K562 (cell line): Measurements from ENCODE around the gene ACOT2. TPM values are rescaled to one million over a fixed set of nuclear protein-coding genes. Genes with fewer than 3 reads are reported as not detected.

ENCODE experiments used
- ATAC-seq: fragments of 200-7000 bp; cut with Tn5 transposase; 3 replicates; pipeline ENCODE4 v1.9.1; 2020; ENCODE audit warnings: moderate library complexity
- BruUV-seq: library from RNA; stranded (reverse); fragments of 400-500 nt; replicated peaks from 2 replicates; lab custom pipeline; 2021; lab: Mats Ljungman, UMichigan
- CTCF ChIA-PET: fragments of 300-600 bp; formaldehyde crosslinking; extraction: SDS; loops from one replicate; lab custom pipeline; 2021; ENCODE audit warnings: low intra/inter-chr PET ratio; lab: Yijun Ruan, JAX
- POLR2A ChIA-PET: fragments of 300-600, 350-650 bp; sonication (Branson Sonifier 250); formaldehyde crosslinking; extraction: SDS; loops from one replicate; lab custom pipeline; 2021; ENCODE audit warnings: antibody characterized with exemption, inconsistent platforms; lab: Yijun Ruan, JAX
- DNase-seq, 4 experiments: peaks; one replicate each; pipeline versions ENCODE4 v3.0.0 to v3.0.0-alpha.2; 2011 to 2018; ENCODE audit warnings: low spot score in 3 of 4, mixed read lengths in 3 of 4; ENCODE audit errors: extremely low read depth in 1 of 4
- FAIRE-seq: peaks from 2 replicates; lab custom pipeline; 2011; peaks lifted over from hg19 to GRCh38; lab: Jason Lieb, UNC
- H2AFZ ChIP-seq: 2 replicates; pipeline ENCODE4 v1.6.0; 2011; ENCODE audit warnings: low read depth, low read length, control low read depth, inconsistent platforms
- H3K27ac ChIP-seq: fragments of 200-600 bp; 3 replicates; pipeline ENCODE4 v1.8.0; 2011; ENCODE audit warnings: low read depth, mild to moderate bottlenecking, control low read depth, inconsistent platforms, low read length, moderate library complexity, mixed read lengths; ENCODE audit errors: extremely low read depth
- H3K27me3 ChIP-seq, 2 experiments: fragments of 300-600 bp in 1 of 2; 2 replicates in 1 of 2; 3 replicates in 1 of 2; pipeline versions ENCODE4 v1.6.0 to v1.8.0; 2011; ENCODE audit warnings: inconsistent platforms in 2 of 2, low read length in 2 of 2, mild to moderate bottlenecking in 1 of 2, mixed read lengths in 1 of 2, moderate library complexity in 1 of 2; ENCODE audit not compliant: control insufficient read depth in 2 of 2, insufficient read depth in 2 of 2
- H3K36me3 ChIP-seq: fragments of 300-600 bp; 3 replicates; pipeline ENCODE4 v1.8.0; 2011; ENCODE audit warnings: mild to moderate bottlenecking, low read length, inconsistent platforms; ENCODE audit not compliant: control insufficient read depth, insufficient read depth
- H3K4me1 ChIP-seq, 2 experiments: fragments of 200-600 bp in 1 of 2; replicated peaks in 1 of 2; 2 replicates in 1 of 2; 3 replicates in 1 of 2; pipeline versions ENCODE4 v1.5.1 to v1.8.0; 2011; ENCODE audit warnings: inconsistent platforms in 2 of 2, low read length in 2 of 2, mild to moderate bottlenecking in 1 of 2, mixed read lengths in 1 of 2, moderate library complexity in 1 of 2; ENCODE audit not compliant: control insufficient read depth in 2 of 2, insufficient read depth in 2 of 2
- H3K4me2 ChIP-seq: 2 replicates; pipeline ENCODE4 v1.6.1; 2011; ENCODE audit warnings: low read length, control low read depth, inconsistent platforms, mixed read lengths; ENCODE audit not compliant: insufficient read depth
- H3K4me3 ChIP-seq: fragments of 200-600 bp; sonication (generic), shearing (Covaris generic); 2 replicates; pipeline ENCODE4 v1.5.1; 2016; ENCODE audit warnings: control low read depth, inconsistent platforms
- H3K79me2 ChIP-seq: fragments of 200-600 bp; 3 replicates; pipeline ENCODE4 v1.8.0; 2011; ENCODE audit warnings: low read length, inconsistent platforms; ENCODE audit not compliant: control insufficient read depth, insufficient read depth
- H3K9ac ChIP-seq, 2 experiments: 2 replicates each; pipeline versions ENCODE4 v1.6.0 to v1.6.1; 2011; ENCODE audit warnings: low read depth in 2 of 2, low read length in 2 of 2, control low read depth in 1 of 2, inconsistent platforms in 1 of 2, mild to moderate bottlenecking in 1 of 2, mixed read lengths in 1 of 2; ENCODE audit not compliant: insufficient read depth in 1 of 2
- H3K9me1 ChIP-seq: one replicate; pipeline ENCODE4 v1.6.0; 2011; ENCODE audit warnings: inconsistent platforms, mild to moderate bottlenecking, low read length, moderate library complexity; ENCODE audit not compliant: control insufficient read depth, insufficient read depth
- H3K9me3 ChIP-seq: replicated peaks from 2 replicates; pipeline ENCODE4 v1.5.1; 2011; ENCODE audit warnings: low read depth, low read length, inconsistent platforms; ENCODE audit not compliant: control insufficient read depth, insufficient read depth
- H4K20me1 ChIP-seq: replicated peaks from 2 replicates; pipeline ENCODE4 v1.6.1; 2011; ENCODE audit warnings: low read length, inconsistent platforms, mixed read lengths; ENCODE audit not compliant: control insufficient read depth, insufficient read depth
- HMG20B ChIP-seq: fragments of 250-450 bp; sonication (Bioruptor Pico); IDR thresholded peaks from 2 replicates; pipeline ENCODE4 v1.5.0; 2021; ENCODE audit warnings: mild to moderate bottlenecking
- NONO ChIP-seq, 2 experiments: fragments of 200-400 bp in 1 of 2; fragments of 450-650 bp in 1 of 2; formaldehyde crosslinking in 1 of 2; IDR thresholded peaks; 2 replicates each; pipeline ENCODE4 v1.6.1; 2017; ENCODE audit warnings: low read depth in 2 of 2, mild to moderate bottlenecking in 2 of 2, moderate library complexity in 2 of 2, low read length in 1 of 2
- SRF ChIP-seq, 2 experiments: fragments of 250-450, 450-650 bp in 1 of 2; sonication (Bioruptor Pico) in 1 of 2; sonication (generic) in 1 of 2; formaldehyde crosslinking; IDR thresholded peaks; 2 replicates each; pipeline versions ENCODE4 v1.5.0 to v1.5.1; 2020 to 2022; ENCODE audit warnings: mild to moderate bottlenecking in 1 of 2, missing genetic modification reagents in 1 of 2
- ZNF121 ChIP-seq: sonication (generic); formaldehyde crosslinking; conservative IDR thresholded peaks from 2 replicates; pipeline ENCODE4 v1.8.0; 2022; ENCODE audit warnings: missing genetic modification reagents
- ZNF3 ChIP-seq: fragments of 250-450 bp; sonication (Bioruptor Pico); IDR thresholded peaks from 2 replicates; pipeline ENCODE4 v1.5.0; 2021; ENCODE audit warnings: mild to moderate bottlenecking, moderate library complexity
- in situ Hi-C: fragments of 300-500 bp; cut with MboI; formaldehyde crosslinking; loops from 4 replicates; pipeline ENCODE4 v1.15.0; 2018; ENCODE audit warnings: inconsistent platforms, mixed read lengths
- intact Hi-C: fragments of 100-400 bp; cut with micrococcal nuclease; formaldehyde crosslinking; loops from 2 replicates; pipeline ENCODE4 v1.14.2; 2022
- polyA plus RNA-seq, 8 experiments: library from polyadenylated mRNA; depleted of rRNA in 4 of 8; stranded (reverse) in 5 of 8; unstranded in 3 of 8; fragments of >200 nt; fragmentation: Nextera tagmentation in 2 of 8; fragmentation: Illumina TruSeq in 1 of 8; extraction: Ambion mirVana in 2 of 8; extraction: Trizol in 1 of 8; gene quantifications; 2 replicates each; pipeline versions ENCODE4 v1.2.1 to v1.2.3, GENCODE V29; 2011 to 2014; ENCODE audit warnings: inconsistent platforms in 1 of 8, missing spikeins in 1 of 8
- total RNA-seq, 7 experiments: library from RNA; depleted of rRNA in 6 of 7; stranded (reverse); fragments of >200 nt in 6 of 7; fragmentation: Illumina TruSeq in 2 of 7; extraction: Trizol in 2 of 7; gene quantifications; 2 replicates each; pipeline versions ENCODE4 v1.2.1 to v1.2.3, GENCODE V29; 2011 to 2021; ENCODE audit warnings: low replicate concordance in 1 of 7
- TF ChIP-seq, protein P1 (sequence below): fragments of 250-450 bp; sonication (Bioruptor Pico); IDR thresholded peaks from 2 replicates; pipeline ENCODE4 v1.4.0; 2020; ENCODE audit warnings: mild to moderate bottlenecking, moderate library complexity, borderline replicate concordance
- TF ChIP-seq, protein P2 (sequence below): IDR thresholded peaks from 2 replicates; pipeline ENCODE4 v1.6.1; 2014; ENCODE audit warnings: antibody characterized with exemption

ACOT2 gene
- total and polyA plus RNA-seq, 9 of the 15 experiments (the other 6 are each of a cell fraction or from before 2014, with no cell fraction given) = 0.04 to 0.15 (median 0.04) TPM; not detected in 6

DNA sequence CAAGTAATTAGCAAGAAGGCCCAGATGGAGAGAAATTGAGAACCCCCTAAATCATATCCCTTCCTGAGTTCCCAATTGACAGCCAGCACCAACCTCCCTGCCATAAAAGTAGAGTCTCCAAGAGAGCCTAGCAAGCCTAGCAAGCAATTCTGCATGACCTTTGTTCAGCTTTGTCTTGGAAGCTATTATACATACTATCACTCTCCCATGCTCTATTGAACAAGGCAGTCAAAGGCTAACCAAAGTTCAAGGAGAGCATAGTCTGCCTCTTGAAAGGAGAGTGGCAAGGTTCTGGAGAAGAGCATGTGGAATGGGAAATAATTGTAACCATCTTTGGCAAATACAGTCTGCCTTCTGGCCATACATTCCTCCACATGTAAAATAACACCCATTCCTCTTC is 30.5 kb downstream of the ACOT2 start:
- no TSS peak for BruUV-seq
- no peaks in the 10 kb centered on the region for H4K20me1 ChIP-seq
- ChIA-PET CTCF (no interaction called here), POLR2A (no interaction called here)
- H3K79me2 ChIP-seq = no peaks in the 10 kb centered on the region
- intact Hi-C loops = no loop called here
- no peak overlapping the region for H2AFZ ChIP-seq
- no peak overlapping the region for H3K27ac ChIP-seq
- no peak for TF ChIP-seq SRF (CRISPR knock-in tag; IDR thresholded peaks at IDR 0.05)
- TF ChIP-seq ZNF121 = no peak
- TF ChIP-seq, protein P1, sequence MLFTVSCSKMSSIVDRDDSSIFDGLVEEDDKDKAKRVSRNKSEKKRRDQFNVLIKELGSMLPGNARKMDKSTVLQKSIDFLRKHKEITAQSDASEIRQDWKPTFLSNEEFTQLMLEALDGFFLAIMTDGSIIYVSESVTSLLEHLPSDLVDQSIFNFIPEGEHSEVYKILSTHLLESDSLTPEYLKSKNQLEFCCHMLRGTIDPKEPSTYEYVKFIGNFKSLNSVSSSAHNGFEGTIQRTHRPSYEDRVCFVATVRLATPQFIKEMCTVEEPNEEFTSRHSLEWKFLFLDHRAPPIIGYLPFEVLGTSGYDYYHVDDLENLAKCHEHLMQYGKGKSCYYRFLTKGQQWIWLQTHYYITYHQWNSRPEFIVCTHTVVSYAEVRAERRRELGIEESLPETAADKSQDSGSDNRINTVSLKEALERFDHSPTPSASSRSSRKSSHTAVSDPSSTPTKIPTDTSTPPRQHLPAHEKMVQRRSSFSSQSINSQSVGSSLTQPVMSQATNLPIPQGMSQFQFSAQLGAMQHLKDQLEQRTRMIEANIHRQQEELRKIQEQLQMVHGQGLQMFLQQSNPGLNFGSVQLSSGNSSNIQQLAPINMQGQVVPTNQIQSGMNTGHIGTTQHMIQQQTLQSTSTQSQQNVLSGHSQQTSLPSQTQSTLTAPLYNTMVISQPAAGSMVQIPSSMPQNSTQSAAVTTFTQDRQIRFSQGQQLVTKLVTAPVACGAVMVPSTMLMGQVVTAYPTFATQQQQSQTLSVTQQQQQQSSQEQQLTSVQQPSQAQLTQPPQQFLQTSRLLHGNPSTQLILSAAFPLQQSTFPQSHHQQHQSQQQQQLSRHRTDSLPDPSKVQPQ (CRISPR knock-in tag) = no peak
- TF ChIP-seq HMG20B (CRISPR knock-in tag) = no peak
- TF ChIP-seq ZNF3 (CRISPR knock-in tag) = no peak
- TF ChIP-seq NONO (IDR thresholded peaks at IDR 0.05; ENCODE audit: low read depth in 2 of 2, low read length in 1 of 2) = no peak
- TF ChIP-seq, protein P2, sequence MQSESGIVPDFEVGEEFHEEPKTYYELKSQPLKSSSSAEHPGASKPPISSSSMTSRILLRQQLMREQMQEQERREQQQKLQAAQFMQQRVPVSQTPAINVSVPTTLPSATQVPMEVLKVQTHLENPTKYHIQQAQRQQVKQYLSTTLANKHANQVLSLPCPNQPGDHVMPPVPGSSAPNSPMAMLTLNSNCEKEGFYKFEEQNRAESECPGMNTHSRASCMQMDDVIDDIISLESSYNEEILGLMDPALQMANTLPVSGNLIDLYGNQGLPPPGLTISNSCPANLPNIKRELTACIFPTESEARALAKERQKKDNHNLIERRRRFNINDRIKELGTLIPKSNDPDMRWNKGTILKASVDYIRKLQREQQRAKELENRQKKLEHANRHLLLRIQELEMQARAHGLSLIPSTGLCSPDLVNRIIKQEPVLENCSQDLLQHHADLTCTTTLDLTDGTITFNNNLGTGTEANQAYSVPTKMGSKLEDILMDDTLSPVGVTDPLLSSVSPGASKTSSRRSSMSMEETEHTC = no peak
- no peak overlapping the region for H3K4me2 ChIP-seq
- no peaks in the 10 kb centered on the region for H3K27me3 ChIP-seq
- H3K4me3 ChIP-seq = no peak overlapping the region
- no peaks in the 10 kb centered on the region for H3K4me1 ChIP-seq
- DNase-seq (no peak), ATAC-seq (no peak), FAIRE-seq (no peak)
- no peaks in the 10 kb centered on the region for H3K36me3 ChIP-seq
- no peaks in the 10 kb centered on the region for H3K9me1 ChIP-seq
- in situ Hi-C loops = no loop called here
- H3K9ac ChIP-seq = no peak overlapping the region
- no peaks in the 10 kb centered on the region for H3K9me3 ChIP-seq
